K562 (cell line): ENCODE measurements around the gene FIBIN. TPM values are rescaled to one million over a fixed set of nuclear protein-coding genes. Genes with fewer than 3 reads are reported as not detected.

Source experiments
- ATAC-seq: fragments of 200-7000 bp; cut with Tn5 transposase; 3 replicates; pipeline ENCODE4 v1.9.1; 2020; ENCODE audit warnings: moderate library complexity
- BruUV-seq: library from RNA; stranded (reverse); fragments of 400-500 nt; replicated peaks from 2 replicates; lab custom pipeline; 2021; lab: Mats Ljungman, UMichigan
- CTCF ChIA-PET: fragments of 300-600 bp; formaldehyde crosslinking; extraction: SDS; loops from one replicate; lab custom pipeline; 2021; ENCODE audit warnings: low intra/inter-chr PET ratio; lab: Yijun Ruan, JAX
- POLR2A ChIA-PET: fragments of 300-600, 350-650 bp; sonication (Branson Sonifier 250); formaldehyde crosslinking; extraction: SDS; loops from one replicate; lab custom pipeline; 2021; ENCODE audit warnings: antibody characterized with exemption, inconsistent platforms; lab: Yijun Ruan, JAX
- DNase-seq, 4 experiments: peaks; one replicate each; pipeline versions ENCODE4 v3.0.0 to v3.0.0-alpha.2; 2011 to 2018; ENCODE audit warnings: low spot score in 3 of 4, mixed read lengths in 3 of 4; ENCODE audit errors: extremely low read depth in 1 of 4
- FAIRE-seq: peaks from 2 replicates; lab custom pipeline; 2011; peaks lifted over from hg19 to GRCh38; lab: Jason Lieb, UNC
- H2AFZ ChIP-seq: 2 replicates; pipeline ENCODE4 v1.6.0; 2011; ENCODE audit warnings: low read depth, low read length, control low read depth, inconsistent platforms
- H3K27ac ChIP-seq: fragments of 200-600 bp; 3 replicates; pipeline ENCODE4 v1.8.0; 2011; ENCODE audit warnings: low read depth, mild to moderate bottlenecking, control low read depth, inconsistent platforms, low read length, moderate library complexity, mixed read lengths; ENCODE audit errors: extremely low read depth
- H3K27me3 ChIP-seq, 2 experiments: fragments of 300-600 bp in 1 of 2; 2 replicates in 1 of 2; 3 replicates in 1 of 2; pipeline versions ENCODE4 v1.6.0 to v1.8.0; 2011; ENCODE audit warnings: inconsistent platforms in 2 of 2, low read length in 2 of 2, mild to moderate bottlenecking in 1 of 2, mixed read lengths in 1 of 2, moderate library complexity in 1 of 2; ENCODE audit not compliant: control insufficient read depth in 2 of 2, insufficient read depth in 2 of 2
- H3K36me3 ChIP-seq: fragments of 300-600 bp; 3 replicates; pipeline ENCODE4 v1.8.0; 2011; ENCODE audit warnings: mild to moderate bottlenecking, low read length, inconsistent platforms; ENCODE audit not compliant: control insufficient read depth, insufficient read depth
- H3K4me1 ChIP-seq, 2 experiments: fragments of 200-600 bp in 1 of 2; replicated peaks in 1 of 2; 2 replicates in 1 of 2; 3 replicates in 1 of 2; pipeline versions ENCODE4 v1.5.1 to v1.8.0; 2011; ENCODE audit warnings: inconsistent platforms in 2 of 2, low read length in 2 of 2, mild to moderate bottlenecking in 1 of 2, mixed read lengths in 1 of 2, moderate library complexity in 1 of 2; ENCODE audit not compliant: control insufficient read depth in 2 of 2, insufficient read depth in 2 of 2
- H3K4me2 ChIP-seq: 2 replicates; pipeline ENCODE4 v1.6.1; 2011; ENCODE audit warnings: low read length, control low read depth, inconsistent platforms, mixed read lengths; ENCODE audit not compliant: insufficient read depth
- H3K4me3 ChIP-seq: fragments of 200-600 bp; sonication (generic), shearing (Covaris generic); 2 replicates; pipeline ENCODE4 v1.5.1; 2016; ENCODE audit warnings: control low read depth, inconsistent platforms
- H3K79me2 ChIP-seq: fragments of 200-600 bp; 3 replicates; pipeline ENCODE4 v1.8.0; 2011; ENCODE audit warnings: low read length, inconsistent platforms; ENCODE audit not compliant: control insufficient read depth, insufficient read depth
- H3K9ac ChIP-seq, 2 experiments: 2 replicates each; pipeline versions ENCODE4 v1.6.0 to v1.6.1; 2011; ENCODE audit warnings: low read depth in 2 of 2, low read length in 2 of 2, control low read depth in 1 of 2, inconsistent platforms in 1 of 2, mild to moderate bottlenecking in 1 of 2, mixed read lengths in 1 of 2; ENCODE audit not compliant: insufficient read depth in 1 of 2
- H3K9me1 ChIP-seq: one replicate; pipeline ENCODE4 v1.6.0; 2011; ENCODE audit warnings: inconsistent platforms, mild to moderate bottlenecking, low read length, moderate library complexity; ENCODE audit not compliant: control insufficient read depth, insufficient read depth
- H3K9me3 ChIP-seq: replicated peaks from 2 replicates; pipeline ENCODE4 v1.5.1; 2011; ENCODE audit warnings: low read depth, low read length, inconsistent platforms; ENCODE audit not compliant: control insufficient read depth, insufficient read depth
- H4K20me1 ChIP-seq: replicated peaks from 2 replicates; pipeline ENCODE4 v1.6.1; 2011; ENCODE audit warnings: low read length, inconsistent platforms, mixed read lengths; ENCODE audit not compliant: control insufficient read depth, insufficient read depth
- MTA3 ChIP-seq: fragments of 450-650 bp; formaldehyde crosslinking; IDR thresholded peaks from 2 replicates; pipeline ENCODE4 v1.6.1; 2017; ENCODE audit warnings: mild to moderate bottlenecking, borderline replicate concordance
- NCOA2 ChIP-seq, 2 experiments: fragments of 450-650 bp; IDR thresholded peaks; 2 replicates each; pipeline ENCODE4 v1.6.1; 2018; ENCODE audit warnings: mild to moderate bottlenecking in 2 of 2, moderate library complexity in 1 of 2; ENCODE audit not compliant: partially characterized antibody in 2 of 2
- NEUROD1 ChIP-seq: fragments of 150-350 bp; IDR thresholded peaks from 2 replicates; pipeline ENCODE4 v1.6.1; 2014; ENCODE audit warnings: borderline replicate concordance, low read length, low read depth; ENCODE audit not compliant: partially characterized antibody
- PHF8 ChIP-seq: fragments of 200-600 bp; sonication (generic); IDR thresholded peaks from 2 replicates; pipeline ENCODE4 v1.6.1; 2012; ENCODE audit warnings: mixed run types, mild to moderate bottlenecking, inconsistent platforms, low read length, moderate library complexity, borderline replicate concordance
- SRSF1 ChIP-seq: fragments of 200-400 bp; formaldehyde crosslinking; IDR thresholded peaks from 2 replicates; pipeline ENCODE4 v1.6.1; 2017; ENCODE audit warnings: mild to moderate bottlenecking, low read depth, low read length, moderate library complexity
- ZBTB17 ChIP-seq: fragments of 450-650 bp; formaldehyde crosslinking; IDR thresholded peaks from 2 replicates; pipeline ENCODE4 v1.4.0; 2020; ENCODE audit warnings: mild to moderate bottlenecking
- ZNF639 ChIP-seq, 2 experiments: fragments of 200-800 bp in 1 of 2; sonication (Bioruptor generic) in 1 of 2; sonication (generic) in 1 of 2; formaldehyde crosslinking in 1 of 2; IDR thresholded peaks in 1 of 2; conservative IDR thresholded peaks in 1 of 2; 2 replicates each; pipeline versions ENCODE4 v1.5.0 to v1.6.1; 2016 to 2020; ENCODE audit warnings: missing compliant biosample characterization in 1 of 2, missing genetic modification characterization in 1 of 2, missing genetic modification reagents in 1 of 2
- WGBS: fragments of 100-300 bp; shearing (Covaris generic); methylation state at CpG from one replicate; pipeline ENCODE4 v1.1.6; 2016; ENCODE audit warnings: low coverage, mixed read lengths; ENCODE audit not compliant: insufficient coverage; ENCODE audit errors: missing lambda C conversion rate; 5-methylcytosine and 5-hydroxymethylcytosine counted together
- in situ Hi-C: fragments of 300-500 bp; cut with MboI; formaldehyde crosslinking; loops from 4 replicates; pipeline ENCODE4 v1.15.0; 2018; ENCODE audit warnings: inconsistent platforms, mixed read lengths
- intact Hi-C: fragments of 100-400 bp; cut with micrococcal nuclease; formaldehyde crosslinking; loops from 2 replicates; pipeline ENCODE4 v1.14.2; 2022
- polyA plus RNA-seq, 8 experiments: library from polyadenylated mRNA; depleted of rRNA in 4 of 8; stranded (reverse) in 5 of 8; unstranded in 3 of 8; fragments of >200 nt; fragmentation: Nextera tagmentation in 2 of 8; fragmentation: Illumina TruSeq in 1 of 8; extraction: Ambion mirVana in 2 of 8; extraction: Trizol in 1 of 8; gene quantifications; 2 replicates each; pipeline versions ENCODE4 v1.2.1 to v1.2.3, GENCODE V29; 2011 to 2014; ENCODE audit warnings: inconsistent platforms in 1 of 8, missing spikeins in 1 of 8
- total RNA-seq, 7 experiments: library from RNA; depleted of rRNA in 6 of 7; stranded (reverse); fragments of >200 nt in 6 of 7; fragmentation: Illumina TruSeq in 2 of 7; extraction: Trizol in 2 of 7; gene quantifications; 2 replicates each; pipeline versions ENCODE4 v1.2.1 to v1.2.3, GENCODE V29; 2011 to 2021; ENCODE audit warnings: low replicate concordance in 1 of 7

Gene FIBIN
- total and polyA plus RNA-seq, 9 of the 15 experiments (the other 6 are each of a cell fraction or from before 2014, with no cell fraction given), result not detected

- BruUV-seq, result no TSS peak
- no peak for DNase-seq
- Histone ChIP-seq H3K4me2 (no peak overlapping the region), H3K9me3 (no peaks in the 10 kb centered on the region), H2AFZ (no peak overlapping the region), H3K27ac (no peak overlapping the region), H3K4me1 (no peaks in the 10 kb centered on the region), H3K9me1 (no peaks in the 10 kb centered on the region), H3K9ac (no peak overlapping the region), H3K79me2 (no peaks in the 10 kb centered on the region), H3K27me3 (no peaks in the 10 kb centered on the region), H3K4me3 (no peak overlapping the region), H3K36me3 (no peaks in the 10 kb centered on the region), H4K20me1 (no peaks in the 10 kb centered on the region)
- FAIRE-seq, result no peak
- ChIA-PET POLR2A (no interaction called here), CTCF (no interaction called here)
- WGBS, result 0% methylated on average over 1 of the region's 1 CpG
- intact Hi-C loops, result no loop called here
- in situ Hi-C loops, result no loop called here
- TF ChIP-seq ZBTB17 (CRISPR knock-in tag) (no peak), PHF8 (no peak), ZNF639 (CRISPR knock-in tag; conservative IDR thresholded peaks at IDR 0.05 in 1 of 2, IDR thresholded peaks at IDR 0.05 in 1 of 2) (no peak), MTA3 (no peak), NEUROD1 (no peak), NCOA2 (IDR thresholded peaks at IDR 0.05; ENCODE audit: partially characterized antibody in 2 of 2) (no peak), SRSF1 (no peak)
- no peak for ATAC-seq
Measured at GRCh38 chr11:27028561-27028965, 34.7 kb downstream of the FIBIN start.
